ENCODE measurements around the gene ODAD4.

Gene ODAD4

DNA sequence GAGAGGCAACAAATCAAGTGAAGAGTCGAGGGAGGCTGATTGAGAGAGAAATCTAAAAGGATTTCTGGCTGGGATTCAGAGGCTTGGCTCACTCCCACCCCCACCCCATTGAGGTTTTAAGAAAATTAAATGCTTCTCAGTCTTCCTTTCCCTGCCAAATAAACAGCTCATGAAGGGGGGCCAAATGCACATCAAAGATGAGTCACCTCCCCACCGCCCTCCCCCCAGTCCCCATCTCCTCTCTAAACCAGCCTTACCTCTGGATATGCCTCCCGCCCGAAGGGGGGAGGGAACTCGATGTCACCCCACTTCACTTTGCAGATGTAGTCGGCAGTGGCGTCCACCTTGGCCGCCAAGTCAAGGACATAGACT lies 23.2 kb upstream of the ODAD4 start:
- no peak overlapping the region for H3K27ac Mint-ChIP-seq
- H3K27me3 Mint-ChIP-seq: no peaks in the 10 kb centered on the region
- H3K9me3 Mint-ChIP-seq: no peaks in the 10 kb centered on the region
- H3K4me1 Mint-ChIP-seq: no peaks in the 10 kb centered on the region
- ATAC-seq: no peak
- H3K4me3 Mint-ChIP-seq: no peak overlapping the region
- H3K36me3 Mint-ChIP-seq: peaks cover 77% of the 10 kb centered on the region

DNA sequence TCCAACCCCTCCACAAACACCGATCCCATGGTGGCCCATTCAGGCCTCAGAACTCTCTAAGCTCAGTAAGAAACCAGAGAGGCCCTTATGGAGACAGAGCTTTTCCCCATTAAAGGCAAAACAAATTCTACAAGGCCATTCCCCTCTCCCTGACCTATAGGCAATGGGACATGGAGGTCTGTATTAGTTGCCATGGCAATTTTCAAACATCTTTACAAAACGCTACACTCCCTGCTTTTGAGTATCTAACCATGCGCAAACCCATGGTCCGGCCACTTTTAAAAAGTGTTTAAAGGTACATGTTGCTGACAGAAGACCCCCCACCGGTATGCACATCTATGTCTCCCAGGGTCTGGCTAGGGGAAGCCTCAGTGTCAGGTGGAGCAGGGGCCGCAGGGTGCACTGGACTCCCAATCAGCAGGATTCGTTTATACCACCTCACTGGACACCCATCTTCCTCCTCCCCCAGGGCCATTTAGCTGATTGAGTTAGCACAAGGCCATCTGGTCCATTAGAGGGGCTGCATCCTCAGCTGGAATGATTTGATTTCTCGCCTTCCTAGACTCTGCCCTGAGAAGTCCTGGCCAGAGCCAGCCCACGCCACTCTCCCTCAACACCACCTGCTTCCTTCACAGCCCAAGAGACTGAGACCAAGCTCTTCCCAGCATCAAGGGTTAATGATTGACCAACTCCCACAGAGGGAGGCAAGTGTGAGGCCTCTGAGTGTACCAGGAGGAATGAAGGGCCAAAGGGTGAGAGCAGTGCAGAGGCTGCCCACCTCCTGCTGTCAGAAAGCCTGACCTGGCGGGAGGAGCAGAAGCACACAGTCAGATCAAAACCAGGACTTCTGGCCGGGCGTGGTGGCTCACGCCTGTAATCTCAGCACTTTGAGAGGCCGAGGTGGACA lies 22.5 kb upstream of the ODAD4 start:
- Mint-ChIP-seq H3K4me3 (no peak overlapping the region), H3K9me3 (no peaks in the 10 kb centered on the region), H3K4me1 (no peaks in the 10 kb centered on the region), H3K36me3 (peaks cover 82% of the 10 kb centered on the region), H3K27ac (no peak overlapping the region), H3K27me3 (no peaks in the 10 kb centered on the region)
- ATAC-seq: no peak

DNA sequence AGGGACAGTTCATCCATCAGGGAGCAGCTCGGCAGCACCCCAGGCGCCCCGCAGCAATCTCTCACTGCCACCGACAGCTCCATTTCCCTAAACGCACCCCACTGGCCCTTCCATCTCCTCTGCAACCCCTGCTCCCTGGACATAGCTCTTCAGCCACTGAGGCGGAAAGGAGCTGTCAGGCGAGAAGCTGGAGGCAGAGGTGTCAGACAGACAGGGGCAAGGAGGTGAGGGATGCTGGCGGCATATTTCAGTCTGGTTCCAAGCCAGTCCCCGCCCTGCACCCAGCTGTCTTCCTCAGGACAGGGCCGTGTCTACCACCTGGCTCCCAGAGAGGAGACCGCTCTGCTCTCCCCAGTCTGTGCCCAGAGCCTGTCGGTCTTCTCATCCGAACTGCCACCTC lies 21.3 kb upstream of the ODAD4 start:
- H3K27ac Mint-ChIP-seq: no peak overlapping the region
- H3K4me1 Mint-ChIP-seq: peaks cover 6% of the 10 kb centered on the region
- peaks cover 79% of the 10 kb centered on the region for H3K36me3 Mint-ChIP-seq
- H3K27me3 Mint-ChIP-seq: no peaks in the 10 kb centered on the region
- H3K4me3 Mint-ChIP-seq: no peak overlapping the region
- H3K9me3 Mint-ChIP-seq: no peaks in the 10 kb centered on the region
- no peak for ATAC-seq

DNA sequence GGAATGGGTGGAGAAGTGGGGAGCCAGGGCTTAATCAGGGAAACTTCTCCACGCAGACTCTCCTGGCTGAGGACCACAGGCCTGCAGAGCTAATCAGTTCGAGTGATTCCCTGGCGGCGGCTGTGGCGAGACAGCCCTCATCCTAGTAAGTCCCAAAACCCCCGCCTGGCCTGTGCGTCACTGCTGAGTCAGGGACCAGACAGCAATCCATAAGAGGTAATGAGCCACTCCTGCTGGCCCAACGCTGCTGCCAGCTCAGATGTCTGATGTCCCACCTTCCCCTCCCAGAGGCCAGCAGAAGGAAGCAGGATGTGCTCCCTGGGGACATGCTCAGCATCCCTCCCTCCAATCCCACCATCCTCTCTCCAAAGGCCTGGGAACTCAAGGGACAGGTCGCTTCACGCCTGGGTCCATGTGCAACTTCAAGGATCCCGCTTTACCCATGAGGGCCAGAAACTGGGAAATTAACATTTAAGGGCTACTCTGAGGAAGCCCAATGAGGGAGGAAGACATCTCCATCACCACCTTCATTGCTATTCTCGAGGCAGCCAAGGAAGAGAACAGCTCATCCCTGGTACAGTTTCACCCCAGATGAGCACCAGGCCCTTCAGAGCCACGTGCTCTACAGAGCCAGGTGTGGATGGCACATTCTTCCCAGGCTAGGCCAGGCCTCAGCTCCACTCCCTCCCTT lies 19.6 kb upstream of the ODAD4 start:
- H3K36me3 Mint-ChIP-seq: peaks cover 71% of the 10 kb centered on the region
- no peaks in the 10 kb centered on the region for H3K9me3 Mint-ChIP-seq
- no peak overlapping the region for H3K27ac Mint-ChIP-seq
- H3K27me3 Mint-ChIP-seq: no peaks in the 10 kb centered on the region
- no peak overlapping the region for H3K4me3 Mint-ChIP-seq
- no peak for ATAC-seq
- peaks cover 23% of the 10 kb centered on the region for H3K4me1 Mint-ChIP-seq

DNA sequence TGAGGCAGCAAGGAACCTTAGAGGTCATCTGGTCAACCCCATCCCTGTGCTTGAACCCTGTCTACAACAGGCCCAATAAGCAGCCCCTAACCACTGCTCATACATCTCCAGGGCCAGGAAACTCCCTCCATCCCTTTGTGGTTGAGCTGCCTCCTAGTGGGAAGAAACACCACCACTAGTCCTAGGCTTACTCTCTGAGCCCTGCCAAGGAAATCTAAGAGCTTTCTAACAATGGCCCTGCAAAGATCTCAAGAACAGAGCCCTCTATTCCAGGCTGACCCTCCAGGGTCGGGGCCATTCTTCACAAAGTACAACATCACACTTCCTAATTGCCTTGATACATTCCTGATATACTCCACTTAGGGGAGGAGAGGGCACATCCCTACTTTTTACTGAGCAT lies 17.5 kb upstream of the ODAD4 start:
- Mint-ChIP-seq H3K36me3 (peaks cover 56% of the 10 kb centered on the region), H3K4me3 (no peak overlapping the region), H3K9me3 (no peaks in the 10 kb centered on the region), H3K27me3 (no peaks in the 10 kb centered on the region), H3K27ac (no peak overlapping the region), H3K4me1 (peaks cover 34% of the 10 kb centered on the region)
- ATAC-seq: no peak

DNA sequence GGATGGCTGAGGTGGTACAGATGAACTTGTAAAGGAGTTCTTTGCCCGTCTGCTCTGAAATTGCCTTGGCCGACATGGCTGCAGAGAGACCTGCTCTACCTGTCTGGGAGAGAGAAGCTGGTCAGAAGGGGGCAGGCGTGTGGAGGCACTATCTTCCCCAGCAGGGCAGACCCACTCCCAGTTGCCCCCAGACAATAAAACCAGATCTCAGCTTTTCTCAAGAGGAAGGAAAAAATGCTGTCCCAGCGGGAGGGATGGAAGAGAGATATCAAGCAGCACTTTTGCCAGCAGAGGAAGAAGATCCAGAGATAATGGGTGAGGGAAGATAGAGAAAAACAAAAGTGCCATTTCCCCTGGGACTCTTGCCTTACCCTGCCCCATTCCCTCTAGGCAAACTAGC lies 16.6 kb upstream of the ODAD4 start:
- Mint-ChIP-seq H3K4me3 (no peak overlapping the region), H3K27ac (no peak overlapping the region), H3K4me1 (peaks cover 34% of the 10 kb centered on the region), H3K27me3 (no peaks in the 10 kb centered on the region), H3K36me3 (peaks cover 51% of the 10 kb centered on the region), H3K9me3 (no peaks in the 10 kb centered on the region)
- ATAC-seq: no peak

DNA sequence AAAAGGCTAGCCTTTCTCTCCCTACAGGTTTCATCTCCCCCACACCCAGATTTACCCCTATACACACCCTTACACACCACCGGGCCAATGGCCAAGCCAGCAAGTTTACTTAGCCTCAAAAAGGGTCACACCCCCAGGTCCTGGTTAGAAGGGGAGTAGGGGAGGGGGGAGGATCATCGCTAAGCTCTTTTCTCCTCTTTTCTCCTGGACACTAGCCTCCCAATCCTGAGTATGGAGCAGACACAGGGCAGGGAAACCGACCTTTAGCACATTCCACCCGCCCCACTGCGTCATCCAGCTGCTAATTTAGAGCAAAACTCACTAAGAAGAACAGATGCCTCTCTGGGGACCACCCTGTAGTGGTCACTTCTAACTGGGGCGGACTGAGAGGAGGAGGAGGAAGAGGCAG lies 16.1 kb upstream of the ODAD4 start:
- H3K27ac Mint-ChIP-seq: no peak overlapping the region
- peaks cover 34% of the 10 kb centered on the region for H3K4me1 Mint-ChIP-seq
- no peaks in the 10 kb centered on the region for H3K27me3 Mint-ChIP-seq
- H3K4me3 Mint-ChIP-seq: no peak overlapping the region
- peaks cover 45% of the 10 kb centered on the region for H3K36me3 Mint-ChIP-seq
- no peak for ATAC-seq
- no peaks in the 10 kb centered on the region for H3K9me3 Mint-ChIP-seq

DNA sequence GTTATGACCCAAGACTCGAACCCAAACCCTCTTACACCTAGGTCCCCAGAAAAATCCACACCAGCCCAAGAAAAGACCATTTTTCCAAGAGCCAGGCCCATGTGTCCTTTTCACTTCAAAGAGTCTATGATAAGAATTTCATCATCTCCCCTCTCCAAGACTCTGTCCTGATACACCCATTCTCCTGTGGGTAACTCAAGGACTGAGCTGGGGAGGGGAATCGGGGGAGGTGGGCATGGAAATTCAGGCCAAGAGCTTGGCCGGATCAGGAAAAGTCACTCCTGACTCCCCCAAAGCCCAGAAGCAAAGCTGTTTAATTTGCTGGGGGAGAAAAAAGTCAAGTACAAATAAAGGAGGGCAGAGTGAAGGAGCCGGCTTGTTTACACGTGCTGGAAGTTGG lies 15.4 kb upstream of the ODAD4 start:
- Mint-ChIP-seq H3K4me3 (no peak overlapping the region), H3K27me3 (no peaks in the 10 kb centered on the region), H3K4me1 (peaks cover 37% of the 10 kb centered on the region), H3K9me3 (no peaks in the 10 kb centered on the region), H3K27ac (no peak overlapping the region), H3K36me3 (peaks cover 38% of the 10 kb centered on the region)
- ATAC-seq: no peak

DNA sequence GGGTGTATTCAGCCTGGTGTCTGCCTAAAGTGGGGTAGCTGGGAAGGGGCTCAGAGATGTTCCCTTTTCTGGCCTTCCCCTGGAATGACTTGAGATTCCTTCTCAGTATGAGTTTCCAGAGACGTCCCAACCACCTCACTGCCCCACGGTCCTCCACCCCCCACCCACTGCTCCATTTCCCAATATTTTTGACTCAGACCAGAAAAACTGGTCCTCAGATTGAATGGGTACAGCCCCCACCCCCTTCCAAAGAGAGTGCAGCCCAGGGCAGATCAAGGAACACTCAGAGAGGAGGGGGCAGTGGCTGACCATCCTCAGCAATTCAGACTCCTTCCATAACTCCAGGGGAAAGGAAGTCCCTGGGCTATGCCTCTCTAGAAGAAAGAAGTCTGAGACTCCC lies 14.9 kb upstream of the ODAD4 start:
- Mint-ChIP-seq H3K27ac (no peak overlapping the region), H3K4me3 (no peak overlapping the region), H3K4me1 (peaks cover 39% of the 10 kb centered on the region), H3K27me3 (no peaks in the 10 kb centered on the region), H3K9me3 (no peaks in the 10 kb centered on the region), H3K36me3 (peaks cover 33% of the 10 kb centered on the region)
- no peak for ATAC-seq

DNA sequence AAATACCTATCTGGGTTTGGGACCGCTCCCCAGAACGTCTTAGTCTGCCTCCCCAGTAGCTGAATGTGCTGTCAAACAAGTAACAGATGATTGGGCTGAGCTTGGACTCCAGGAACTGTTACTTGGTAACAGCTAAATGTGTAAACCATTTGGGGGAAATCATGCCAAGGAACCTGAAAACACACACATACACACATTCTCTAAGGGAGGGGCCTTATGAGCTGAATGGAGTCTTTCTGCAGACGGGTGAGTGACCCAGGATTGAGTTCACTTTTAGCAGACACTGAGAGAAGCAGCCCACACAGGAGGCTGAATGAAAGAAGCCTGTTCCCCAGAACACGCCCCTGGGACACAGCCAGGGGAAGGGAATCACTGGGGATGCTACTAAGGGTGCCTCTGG lies 13.2 kb upstream of the ODAD4 start:
- Mint-ChIP-seq H3K36me3 (peaks cover 21% of the 10 kb centered on the region), H3K4me1 (peaks cover 39% of the 10 kb centered on the region), H3K27ac (peak overlapping the region; percentile 88), H3K27me3 (no peaks in the 10 kb centered on the region), H3K4me3 (peak overlapping the region; percentile 97), H3K9me3 (no peaks in the 10 kb centered on the region)
- no peak for ATAC-seq

DNA sequence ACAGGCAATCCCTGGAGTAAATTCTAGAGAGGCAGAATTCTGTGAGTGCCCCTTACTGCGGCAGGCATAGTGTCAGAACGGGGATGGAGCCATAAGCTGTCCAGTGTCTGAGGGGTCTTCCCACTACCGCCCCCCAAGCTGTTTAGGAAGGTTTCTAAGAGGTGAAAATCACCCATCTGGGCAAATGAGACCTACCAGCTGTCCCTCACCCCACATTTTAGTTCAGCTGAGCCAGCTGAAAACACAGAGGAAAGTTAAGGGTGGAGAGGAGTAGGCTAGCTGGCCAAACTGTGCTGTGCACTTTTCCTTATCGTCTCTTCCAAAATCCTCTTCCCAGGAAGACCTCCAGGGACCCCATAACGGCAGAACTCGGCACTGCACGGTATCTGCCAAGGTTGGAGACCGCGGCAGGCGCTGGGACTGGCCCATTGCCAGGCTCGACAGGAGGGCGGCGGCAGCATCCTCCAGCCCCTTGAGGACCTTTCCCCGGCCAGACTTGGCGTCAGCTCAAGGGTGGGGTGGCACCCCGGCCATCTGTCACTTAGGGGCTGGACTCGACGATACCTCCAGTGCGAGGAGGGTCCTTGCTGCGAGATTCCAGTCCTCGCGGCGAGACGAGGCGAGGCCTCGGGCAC lies 12.6 kb upstream of the ODAD4 start:
- no peak for ATAC-seq
- Mint-ChIP-seq H3K4me3 (peak overlapping the region; percentile 97), H3K4me1 (peaks cover 39% of the 10 kb centered on the region), H3K9me3 (no peaks in the 10 kb centered on the region), H3K36me3 (peaks cover 15% of the 10 kb centered on the region), H3K27me3 (no peaks in the 10 kb centered on the region), H3K27ac (peak overlapping the region; percentile 88)

DNA sequence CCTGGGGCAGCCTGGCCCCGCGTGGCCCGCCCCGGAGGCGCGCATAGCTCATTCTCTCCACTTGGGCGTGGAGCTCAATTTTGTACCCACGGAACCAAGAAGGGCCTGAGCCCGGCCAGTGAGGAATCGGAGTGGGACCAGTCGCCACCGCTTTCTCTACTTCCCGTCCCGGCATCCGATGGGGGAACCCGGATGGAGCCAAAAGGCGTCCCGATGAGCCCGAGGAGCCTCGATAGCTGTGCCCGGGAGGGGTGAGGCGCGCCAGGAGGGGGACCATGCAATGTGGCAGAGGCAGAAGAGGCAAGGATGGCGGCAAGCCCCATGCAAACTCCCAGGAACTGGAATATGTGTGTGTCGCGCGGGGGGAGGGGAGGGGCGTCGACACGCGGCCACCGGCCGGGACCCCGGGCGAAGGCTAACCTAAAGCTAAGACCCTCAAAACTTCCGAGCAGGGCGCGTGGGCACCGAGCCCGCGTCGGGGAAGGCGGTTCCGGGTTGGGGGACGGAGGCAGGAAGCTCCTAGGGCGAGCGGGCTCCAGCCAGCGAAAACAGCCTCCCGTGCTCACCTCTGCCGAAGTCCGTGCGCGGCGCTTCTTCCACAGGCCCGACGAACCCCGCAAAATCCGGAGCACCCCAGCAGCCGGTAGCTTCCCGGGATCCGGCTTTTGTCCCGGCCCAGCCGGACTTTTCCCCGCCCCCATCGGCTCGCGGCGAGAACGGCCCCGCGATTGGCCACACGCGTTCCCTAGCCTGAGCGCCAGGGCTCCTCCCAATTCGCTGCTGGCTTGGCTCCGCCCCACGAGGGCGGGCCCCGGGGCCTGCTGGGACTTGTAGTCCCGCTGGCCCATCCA lies 11.9 kb upstream of the ODAD4 start, which contains the start of gene ACLY:
Gene ACLY, minus strand, starts transcription at position 638 of the 851 bp plus-strand sequence. CDS start 5,078 bp downstream, outside the sequence.
- ATAC-seq: peak; percentile 100
- Mint-ChIP-seq H3K36me3 (peaks cover 11% of the 10 kb centered on the region), H3K9me3 (no peaks in the 10 kb centered on the region), H3K4me1 (peaks cover 39% of the 10 kb centered on the region), H3K27ac (peak within 1 kb of the TSS; percentile 88), H3K4me3 (peak within 1 kb of the TSS; percentile 97), H3K27me3 (no peaks in the 10 kb centered on the region)

DNA sequence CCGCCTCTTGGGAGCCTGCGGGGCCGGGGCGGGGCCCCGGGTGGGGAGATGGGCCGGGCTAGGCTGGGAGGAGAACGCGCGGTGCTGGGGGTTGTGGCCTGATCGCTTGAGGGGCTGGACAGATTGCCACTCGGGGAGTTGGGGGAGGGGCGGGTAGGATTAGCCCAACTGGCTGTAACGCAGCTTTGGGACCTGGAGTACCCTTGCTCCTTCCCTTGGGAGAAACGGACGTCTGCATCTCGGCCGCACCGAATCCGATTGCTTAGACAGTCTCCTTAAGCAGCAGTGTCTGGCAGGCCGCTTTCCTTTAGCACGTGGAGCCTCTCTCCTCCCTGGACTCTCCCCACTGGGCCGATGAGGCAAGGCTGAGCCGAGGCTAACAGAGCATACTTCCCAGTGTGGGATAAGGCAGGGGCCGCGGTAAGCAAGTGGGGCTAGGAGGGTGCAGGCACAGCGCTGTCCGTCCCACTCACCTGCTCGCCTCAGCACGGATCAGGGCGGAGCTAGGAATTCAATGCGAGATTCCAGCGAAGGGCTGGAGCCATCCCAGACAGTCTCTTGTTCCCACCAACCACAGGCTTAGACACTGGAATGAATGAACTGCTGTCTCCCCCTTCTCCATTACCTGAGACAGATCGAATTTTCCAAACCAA lies 11.1 kb upstream of the ODAD4 start:
- peak; percentile 1 for ATAC-seq
- peak overlapping the region; percentile 97 for H3K4me3 Mint-ChIP-seq
- no peaks in the 10 kb centered on the region for H3K27me3 Mint-ChIP-seq
- peak overlapping the region; percentile 88 for H3K27ac Mint-ChIP-seq
- peaks cover 32% of the 10 kb centered on the region for H3K4me1 Mint-ChIP-seq
- H3K9me3 Mint-ChIP-seq: no peaks in the 10 kb centered on the region
- H3K36me3 Mint-ChIP-seq: peaks cover 6% of the 10 kb centered on the region

DNA sequence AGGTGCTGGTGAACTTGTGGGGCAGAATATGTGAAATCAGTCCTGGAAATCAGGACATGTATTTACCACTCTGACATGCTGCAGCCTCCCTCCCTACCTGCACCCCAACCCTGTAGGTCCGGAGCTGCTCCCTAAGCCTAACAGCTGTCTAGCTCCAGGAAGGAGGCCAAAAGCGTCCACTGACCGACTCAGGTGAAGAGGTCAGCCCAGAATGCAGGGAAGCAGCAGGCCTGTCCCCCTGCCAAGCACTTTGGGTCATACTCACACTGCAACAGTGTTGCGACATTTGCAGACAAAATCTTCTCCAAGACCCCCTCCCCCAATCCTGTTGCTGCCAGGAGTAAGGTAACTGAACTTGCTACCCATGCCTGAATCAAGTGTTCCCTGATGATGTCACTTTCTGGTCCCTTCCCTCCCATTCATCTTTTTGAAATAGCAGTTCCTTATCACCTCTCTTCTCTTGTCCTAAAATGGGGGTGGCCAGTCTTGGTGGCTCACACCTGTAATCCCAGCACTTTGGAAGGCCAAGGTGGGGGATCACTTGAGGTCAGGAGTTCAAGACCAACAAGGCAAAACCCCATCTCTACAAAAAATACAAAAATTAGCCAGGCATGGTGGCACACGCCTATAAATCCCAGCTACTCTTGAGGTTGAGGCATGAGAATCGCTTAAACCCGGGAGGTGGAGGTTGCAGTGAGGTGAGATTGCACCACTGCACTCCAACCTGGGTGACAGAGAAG lies 10.4 kb upstream of the ODAD4 start:
- peaks cover 6% of the 10 kb centered on the region for H3K36me3 Mint-ChIP-seq
- peak overlapping the region; percentile 39 for H3K27ac Mint-ChIP-seq
- H3K4me3 Mint-ChIP-seq: peak overlapping the region; percentile 97
- H3K27me3 Mint-ChIP-seq: no peaks in the 10 kb centered on the region
- peaks cover 24% of the 10 kb centered on the region for H3K4me1 Mint-ChIP-seq
- no peaks in the 10 kb centered on the region for H3K9me3 Mint-ChIP-seq
- ATAC-seq: no peak
